GM19372 (cell line): ENCODE data around the gene CKS1B.

Experiments
- ATAC-seq: cut with Tn5 transposase; IDR thresholded peaks from one replicate; pipeline ENCODE4 v1.9.1; 2021; ENCODE audit warnings: mild to moderate bottlenecking, low read depth, moderate library complexity; ENCODE audit not compliant: unreplicated experiment

Gene CKS1B

GRCh38 chr1:154945160-154945961 lies 29.1 kb upstream of the CKS1B start:
- no peak for ATAC-seq

DNA sequence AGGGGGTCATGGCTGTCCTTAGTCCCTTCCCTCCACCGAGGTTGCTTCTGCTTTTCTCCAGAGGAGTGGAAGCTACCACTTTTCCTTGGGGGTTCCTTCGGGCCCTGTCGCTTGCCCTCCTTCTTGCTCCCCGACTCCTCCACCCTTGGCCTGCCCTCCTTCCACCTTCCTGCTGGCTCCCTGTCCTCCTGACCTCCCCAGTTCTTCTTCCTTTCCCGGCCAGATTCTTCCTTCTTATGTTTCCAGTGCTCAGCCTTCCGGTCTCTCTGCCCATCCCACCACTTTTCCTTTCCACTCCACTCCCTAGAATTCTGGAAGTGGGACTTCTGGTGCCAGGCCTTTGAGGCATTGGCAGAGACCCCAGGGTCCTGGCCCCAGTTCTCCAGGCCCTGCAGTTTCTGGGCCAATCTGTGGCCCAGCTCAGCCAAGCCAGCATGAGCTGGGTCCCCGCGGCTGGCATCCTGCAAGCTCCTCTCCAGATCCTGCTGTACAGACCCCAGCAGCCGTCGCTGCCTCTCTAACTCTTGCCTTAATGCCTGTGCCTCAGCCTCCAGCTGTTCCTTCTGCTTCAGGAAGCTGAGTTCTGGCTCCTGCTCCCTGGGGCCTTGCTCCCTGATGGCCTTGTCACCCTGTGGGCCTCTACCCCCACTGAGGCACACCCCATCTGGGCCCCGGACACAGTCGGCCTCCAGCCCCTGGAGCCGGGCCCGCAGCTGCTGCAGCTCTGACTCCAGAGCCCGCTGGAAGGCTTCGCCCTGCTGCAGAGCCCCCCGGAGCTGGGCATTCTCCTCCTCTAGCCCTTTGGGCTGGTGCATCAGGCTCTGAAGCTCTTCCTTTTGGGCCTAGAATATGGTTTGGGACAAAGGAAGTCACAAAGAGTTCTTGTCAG lies 28.3 kb upstream of the CKS1B start:
- ATAC-seq, result no peak

- ATAC-seq, result no peak
These were observed 26.4 kb upstream of the CKS1B start for GRCh38 chr1:154948079-154948478.

DNA sequence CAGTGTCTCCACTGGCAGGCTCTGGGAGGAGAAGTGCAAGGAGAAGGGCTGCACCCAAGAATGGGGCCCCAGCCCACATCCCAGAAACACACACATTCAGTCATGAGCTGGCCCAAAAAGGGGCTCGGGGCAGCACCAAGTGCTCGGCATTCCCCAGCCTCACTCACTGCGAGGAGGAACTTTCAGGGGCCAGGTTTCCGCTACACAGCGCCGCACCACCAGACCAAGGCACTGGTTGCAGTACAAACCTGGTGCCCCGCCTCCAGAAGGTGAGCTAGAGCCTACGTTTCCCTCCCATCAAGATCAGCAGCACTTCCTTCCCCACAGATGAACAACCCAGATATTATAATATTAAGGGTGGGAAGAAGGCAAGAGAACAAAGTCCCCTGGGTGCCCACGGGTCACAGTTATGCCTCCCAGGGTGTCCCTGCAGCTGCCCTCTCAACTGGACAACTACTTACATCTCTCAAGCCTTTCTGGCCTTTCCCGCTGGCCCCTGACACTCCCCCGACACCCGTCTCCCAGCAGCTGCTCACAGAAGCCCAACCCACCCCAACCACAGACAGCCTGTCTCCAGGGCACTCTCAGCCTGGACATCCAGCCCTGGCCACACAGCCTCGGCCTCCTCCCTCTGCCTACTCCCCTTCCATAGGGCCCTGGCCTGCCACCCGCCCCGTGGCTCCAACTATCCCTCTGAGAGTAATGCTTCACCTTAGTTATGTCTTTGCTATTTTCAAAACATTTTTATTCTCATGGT lies 22.4 kb upstream of the CKS1B start:
- no peak for ATAC-seq

- no peak for ATAC-seq
These were observed 21.8 kb upstream of the CKS1B start for GRCh38 chr1:154952664-154953063.

- ATAC-seq, result no peak
These were observed 20.9 kb upstream of the CKS1B start for GRCh38 chr1:154953611-154954038.

- ATAC-seq, result no peak
These were observed 19.9 kb upstream of the CKS1B start for GRCh38 chr1:154954541-154954940.

- ATAC-seq, result no peak
These were observed 19.3 kb upstream of the CKS1B start for GRCh38 chr1:154955039-154955717.

DNA sequence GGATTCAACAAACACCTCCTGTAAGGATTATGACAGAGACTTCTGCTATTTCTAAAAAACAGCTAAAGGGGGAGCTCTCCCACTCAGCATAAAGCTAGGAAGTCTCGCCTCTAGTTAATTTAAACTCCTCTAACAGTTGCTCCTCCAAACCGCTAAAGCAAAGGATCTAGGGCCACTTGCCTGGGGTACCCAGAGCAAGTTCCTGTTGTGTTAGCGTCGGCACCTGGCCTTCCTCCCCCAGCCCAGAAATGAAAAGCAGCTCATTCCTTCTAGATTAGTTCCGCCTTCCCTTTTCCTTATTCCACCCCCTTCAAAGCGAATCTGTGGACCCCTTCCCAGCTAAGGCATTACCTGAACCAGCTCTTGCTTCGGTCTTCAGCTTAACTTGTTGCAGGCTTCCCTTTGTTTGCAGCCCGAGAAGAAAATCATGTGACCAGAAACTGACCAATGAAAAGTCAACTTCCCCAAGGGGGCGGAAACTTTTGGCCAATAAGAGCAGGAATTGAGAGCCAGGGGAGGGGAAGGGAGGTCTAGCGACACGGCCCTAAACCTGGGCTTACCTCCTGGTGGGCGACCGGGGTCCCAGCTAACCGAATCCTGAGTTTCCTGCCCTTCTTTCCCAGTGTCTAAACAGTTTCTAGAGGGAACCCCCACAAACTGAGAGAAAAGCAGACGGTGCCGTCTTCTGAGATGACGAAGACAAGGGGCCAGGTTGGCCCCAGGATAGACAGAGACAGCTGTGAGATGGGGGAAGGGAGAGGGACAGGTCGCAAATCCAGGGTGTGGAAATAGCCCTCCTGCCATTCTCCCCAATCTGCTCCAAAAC lies 18.6 kb upstream of the CKS1B start, which contains the start of gene PBXIP1:
Gene PBXIP1, minus strand, starts transcription at position 382 of the 826 bp plus-strand sequence. CDS start 2,378 bp downstream, outside the sequence.
- ATAC-seq, result no peak

DNA sequence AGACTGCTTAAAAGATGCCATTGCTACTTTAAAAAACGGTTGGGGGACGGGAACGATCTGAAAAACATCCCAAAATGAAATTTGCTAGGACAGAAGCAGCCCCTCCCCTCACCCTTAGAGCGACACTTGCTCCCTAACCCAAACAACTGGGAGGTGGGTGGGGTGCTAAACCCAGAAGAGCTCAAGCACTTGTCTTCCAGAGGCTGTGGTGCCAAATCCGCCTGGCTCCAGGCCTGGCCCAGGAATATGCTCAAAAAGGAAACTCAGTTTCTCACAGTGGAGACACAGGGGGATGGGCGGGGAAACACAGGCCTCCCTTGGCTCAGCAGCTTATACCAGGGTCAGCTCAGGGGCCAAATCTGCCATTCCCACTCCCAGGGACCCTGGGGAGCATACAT lies 17.9 kb upstream of the CKS1B start:
- ATAC-seq, result no peak

DNA sequence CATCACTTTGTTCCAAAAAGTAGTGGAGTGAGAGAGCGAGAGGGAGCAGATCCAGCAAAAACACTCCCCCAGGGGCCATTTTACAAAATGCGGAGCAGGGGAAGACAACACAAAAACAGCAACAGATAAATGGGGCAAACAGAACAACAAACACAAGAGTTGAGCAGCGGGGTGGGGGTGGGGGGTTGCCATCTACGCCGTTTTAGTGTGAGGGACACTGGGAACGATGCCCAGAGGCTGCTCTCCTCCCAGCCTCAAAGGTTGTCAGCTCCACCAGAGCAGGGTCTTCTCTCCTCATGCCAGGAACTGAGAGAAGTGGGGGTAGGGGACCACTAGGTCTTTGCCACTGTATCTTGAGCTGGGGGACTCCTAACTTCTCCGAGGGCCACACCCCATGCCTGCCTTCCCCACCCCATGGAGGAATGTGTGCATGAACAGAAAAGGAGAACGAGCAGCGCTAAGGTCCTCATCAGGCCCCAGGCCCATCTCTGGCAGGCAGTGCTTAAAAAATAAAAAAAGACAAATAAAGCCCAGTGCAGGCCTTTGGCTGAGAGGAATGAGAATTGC lies 17.3 kb upstream of the CKS1B start:
- no peak for ATAC-seq

GRCh38 chr1:154958036-154958435 lies 16.4 kb upstream of the CKS1B start:
- ATAC-seq, result no peak

DNA sequence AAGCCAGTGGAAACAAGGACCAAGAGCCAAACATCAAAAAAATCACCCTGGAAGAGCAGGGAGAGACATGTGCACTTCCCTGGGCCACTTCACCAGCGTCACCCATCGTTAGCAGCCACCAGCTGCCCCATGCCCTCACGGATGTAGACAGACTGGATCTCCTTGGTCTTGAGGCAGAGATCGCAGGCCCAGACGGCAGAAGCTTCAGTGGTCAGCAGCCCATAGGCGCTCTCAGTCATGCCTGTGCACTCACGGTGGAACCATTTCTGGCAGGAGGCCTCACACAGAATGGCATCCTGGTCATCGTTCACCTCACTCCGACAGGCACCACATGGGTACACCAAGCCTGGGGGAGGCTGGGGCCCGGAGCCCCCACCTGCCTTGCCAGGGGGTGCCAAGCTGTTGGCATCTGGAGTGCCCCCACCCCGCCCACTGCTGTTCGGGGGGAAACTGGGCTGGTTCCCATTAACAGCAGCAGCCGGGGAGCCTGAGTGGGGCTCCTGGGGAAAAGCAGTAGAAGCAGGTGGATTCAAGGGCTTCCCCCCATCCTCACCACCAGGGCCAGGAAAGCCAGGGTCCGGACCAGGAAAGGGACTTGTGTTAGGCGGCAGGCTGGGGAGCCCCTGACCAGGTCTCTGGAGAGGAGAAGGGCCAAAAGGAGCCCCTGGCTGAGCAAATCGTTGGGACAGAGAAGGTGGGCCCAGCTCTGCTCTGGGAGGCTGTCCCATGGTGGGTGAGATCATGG lies 15.6 kb upstream of the CKS1B start:
- no peak for ATAC-seq

- ATAC-seq, result no peak
These were observed 15.1 kb upstream of the CKS1B start for GRCh38 chr1:154959426-154959780.

DNA sequence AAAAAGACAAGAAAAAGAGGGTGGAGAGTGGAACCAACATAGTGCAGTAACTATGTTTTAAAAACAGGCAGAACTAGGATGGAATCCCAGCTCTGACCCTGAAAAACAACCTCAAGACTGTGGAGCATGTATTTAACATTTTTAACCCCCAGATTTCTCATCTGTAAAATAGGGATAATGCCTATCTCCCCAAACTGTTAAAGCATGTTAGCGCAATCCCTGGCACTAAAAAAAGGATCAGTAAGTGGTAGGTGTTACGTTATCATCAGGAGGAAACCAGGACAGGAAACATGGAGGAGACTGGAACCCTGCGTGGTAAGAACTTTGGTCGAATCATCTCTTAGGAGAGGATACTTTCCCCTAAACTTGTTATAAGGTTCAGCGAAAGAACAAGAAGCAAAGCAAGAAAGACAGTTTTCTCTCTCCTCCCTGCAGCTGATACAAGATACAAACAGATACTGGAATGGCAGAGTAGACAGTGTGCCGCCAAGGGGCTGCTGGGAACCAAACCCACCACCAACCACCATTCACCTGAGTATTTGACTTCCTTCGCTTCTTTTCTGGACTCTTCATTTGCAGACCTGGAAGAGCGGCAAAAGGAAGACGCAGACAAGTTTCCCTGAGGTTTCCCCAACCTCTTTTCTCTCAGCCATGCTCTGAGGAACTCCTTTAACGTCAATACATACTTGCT lies 13.9 kb upstream of the CKS1B start:
- ATAC-seq, result no peak

GRCh38 chr1:154961207-154962155 lies 13.0 kb upstream of the CKS1B start, which contains the start of gene PYGO2:
TSS of gene PYGO2 (minus strand) at chr1:154961782. CDS start at chr1:154961576, 206 bp downstream.
- ATAC-seq, result peak; percentile 80
